SU-DHL-6 (cell line): ENCODE results near the gene TKFC.
A peak's percentile ranks its signal among the peaks of the same experiment; 100 is the strongest.

Source experiments
- H2AFZ ChIP-seq: fragments of 200-600 bp; sonication (generic); 2 replicates; pipeline ENCODE4 v1.6.1; 2014; ENCODE audit warnings: low read depth, mild to moderate bottlenecking, moderate library complexity, mixed read lengths, antibody characterized with exemption, low read length; ENCODE audit not compliant: severe bottlenecking
- H3F3A ChIP-seq: fragments of 200-600 bp; shearing (Covaris generic); 2 replicates; pipeline ENCODE4 v1.6.0; 2016; ENCODE audit warnings: antibody characterized with exemption, mild to moderate bottlenecking; ENCODE audit not compliant: insufficient read depth
- H3K27ac ChIP-seq: fragments of 200-600 bp; sonication (generic); 2 replicates; pipeline ENCODE4 v1.5.1; 2016; ENCODE audit warnings: low read depth, mild to moderate bottlenecking, low read length, moderate library complexity, mixed read lengths
- H3K27me3 ChIP-seq: fragments of 200-600 bp; sonication (generic), shearing (Covaris generic); 2 replicates; pipeline ENCODE4 v1.6.0; 2014; ENCODE audit warnings: mild to moderate bottlenecking, low read length
- H3K36me3 ChIP-seq: fragments of 200-600 bp; sonication (generic); 2 replicates; pipeline ENCODE4 v1.6.1; 2014; ENCODE audit warnings: mild to moderate bottlenecking, low read length, mixed read lengths
- H3K4me2 ChIP-seq: fragments of 300-600, 200-600 bp; shearing (Covaris generic), sonication (generic); 2 replicates; pipeline ENCODE4 v1.6.0; 2014; ENCODE audit warnings: low read length, low read depth, mild to moderate bottlenecking; ENCODE audit not compliant: poor library complexity, severe bottlenecking
- H3K4me3 ChIP-seq: fragments of 200-600 bp; sonication (generic); 2 replicates; pipeline ENCODE4 v1.5.1; 2014; ENCODE audit warnings: antibody characterized with exemption, low read length, mild to moderate bottlenecking, mixed read lengths; ENCODE audit not compliant: insufficient read depth, poor library complexity, severe bottlenecking
- H3K79me2 ChIP-seq: fragments of 200-600 bp; sonication (generic); 2 replicates; pipeline ENCODE4 v1.6.1; 2014; ENCODE audit warnings: mild to moderate bottlenecking, low read length, moderate library complexity; ENCODE audit not compliant: insufficient read depth
- H3K9ac ChIP-seq: fragments of 200-600 bp; sonication (generic); 2 replicates; pipeline ENCODE4 v1.7.0; 2014; ENCODE audit warnings: mild to moderate bottlenecking, low read length
- H3K9me2 ChIP-seq: fragments of 200-600 bp; sonication (generic); replicated peaks from 2 replicates; pipeline ENCODE4 v1.6.1; 2014; ENCODE audit warnings: low read length; ENCODE audit not compliant: insufficient read depth
- H3K9me3 ChIP-seq: fragments of 200-600 bp; sonication (generic); 2 replicates; pipeline ENCODE4 v1.6.1; 2014; ENCODE audit warnings: low read length, mixed read lengths; ENCODE audit not compliant: insufficient read depth
- H4K20me1 ChIP-seq: fragments of 200-600 bp; sonication (generic); 2 replicates; pipeline ENCODE4 v1.6.1; 2014; ENCODE audit warnings: low read depth, mild to moderate bottlenecking, antibody characterized with exemption, low read length, moderate library complexity, mixed read lengths
- EZH2phosphoT487 ChIP-seq: fragments of 200-600 bp; sonication (generic), shearing (Covaris generic); conservative IDR thresholded peaks from 2 replicates; pipeline ENCODE4 v1.6.1; 2018; ENCODE audit warnings: mild to moderate bottlenecking, antibody characterized with exemption, low read length, moderate library complexity, mixed read lengths
- TF ChIP-seq, protein P1 (sequence below): fragments of 200-600 bp; sonication (generic); IDR thresholded peaks from one replicate; pipeline ENCODE4 v1.5.1; 2017; ENCODE audit warnings: antibody characterized with exemption, mild to moderate bottlenecking, low read length, moderate library complexity; ENCODE audit not compliant: insufficient read depth, poor library complexity, severe bottlenecking

The TKFC gene

DNA sequence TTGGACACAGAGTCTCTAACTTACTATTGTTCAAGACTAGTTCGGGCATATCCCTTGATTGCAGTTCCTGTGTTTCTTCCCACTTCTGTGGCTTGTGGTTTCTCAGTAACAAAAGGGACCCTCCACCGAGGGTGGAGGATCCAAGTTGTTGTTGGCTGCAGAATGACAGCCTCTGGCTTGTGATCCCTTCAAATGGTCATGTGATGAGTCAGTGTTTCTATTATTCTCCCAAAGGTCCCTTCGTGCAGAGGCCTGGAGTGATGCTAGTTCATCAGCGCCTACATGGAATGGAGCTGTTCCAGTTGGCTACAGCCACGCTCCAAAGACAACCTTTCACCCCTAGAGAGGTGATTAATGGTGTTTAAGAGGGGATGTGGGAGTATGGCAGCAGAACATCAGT, 35.3 kb upstream of the TKFC start:
- peaks cover 3% of the 10 kb centered on the region; the same call in 1 of the 2 replicates for H3K36me3 ChIP-seq
- no peak for TF ChIP-seq EZH2phosphoT487
- TF ChIP-seq, protein P1, sequence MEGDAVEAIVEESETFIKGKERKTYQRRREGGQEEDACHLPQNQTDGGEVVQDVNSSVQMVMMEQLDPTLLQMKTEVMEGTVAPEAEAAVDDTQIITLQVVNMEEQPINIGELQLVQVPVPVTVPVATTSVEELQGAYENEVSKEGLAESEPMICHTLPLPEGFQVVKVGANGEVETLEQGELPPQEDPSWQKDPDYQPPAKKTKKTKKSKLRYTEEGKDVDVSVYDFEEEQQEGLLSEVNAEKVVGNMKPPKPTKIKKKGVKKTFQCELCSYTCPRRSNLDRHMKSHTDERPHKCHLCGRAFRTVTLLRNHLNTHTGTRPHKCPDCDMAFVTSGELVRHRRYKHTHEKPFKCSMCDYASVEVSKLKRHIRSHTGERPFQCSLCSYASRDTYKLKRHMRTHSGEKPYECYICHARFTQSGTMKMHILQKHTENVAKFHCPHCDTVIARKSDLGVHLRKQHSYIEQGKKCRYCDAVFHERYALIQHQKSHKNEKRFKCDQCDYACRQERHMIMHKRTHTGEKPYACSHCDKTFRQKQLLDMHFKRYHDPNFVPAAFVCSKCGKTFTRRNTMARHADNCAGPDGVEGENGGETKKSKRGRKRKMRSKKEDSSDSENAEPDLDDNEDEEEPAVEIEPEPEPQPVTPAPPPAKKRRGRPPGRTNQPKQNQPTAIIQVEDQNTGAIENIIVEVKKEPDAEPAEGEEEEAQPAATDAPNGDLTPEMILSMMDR: no peak
- H3K27ac ChIP-seq: 0 out of 2 replicates have a peak overlapping the region, but pooled peaks have one; percentile 20
- H3K4me2 ChIP-seq: no peak overlapping the region
- no peaks in the 10 kb centered on the region for H4K20me1 ChIP-seq
- H3K9ac ChIP-seq: no peak overlapping the region
- H2AFZ ChIP-seq: no peak overlapping the region
- no peaks in the 10 kb centered on the region for H3K9me2 ChIP-seq
- H3K79me2 ChIP-seq: peaks cover 13% of the 10 kb centered on the region
- H3K9me3 ChIP-seq: no peaks in the 10 kb centered on the region
- peaks cover 16% of the 10 kb centered on the region for H3F3A ChIP-seq
- H3K27me3 ChIP-seq: no peaks in the 10 kb centered on the region
- H3K4me3 ChIP-seq: no peak overlapping the region

DNA sequence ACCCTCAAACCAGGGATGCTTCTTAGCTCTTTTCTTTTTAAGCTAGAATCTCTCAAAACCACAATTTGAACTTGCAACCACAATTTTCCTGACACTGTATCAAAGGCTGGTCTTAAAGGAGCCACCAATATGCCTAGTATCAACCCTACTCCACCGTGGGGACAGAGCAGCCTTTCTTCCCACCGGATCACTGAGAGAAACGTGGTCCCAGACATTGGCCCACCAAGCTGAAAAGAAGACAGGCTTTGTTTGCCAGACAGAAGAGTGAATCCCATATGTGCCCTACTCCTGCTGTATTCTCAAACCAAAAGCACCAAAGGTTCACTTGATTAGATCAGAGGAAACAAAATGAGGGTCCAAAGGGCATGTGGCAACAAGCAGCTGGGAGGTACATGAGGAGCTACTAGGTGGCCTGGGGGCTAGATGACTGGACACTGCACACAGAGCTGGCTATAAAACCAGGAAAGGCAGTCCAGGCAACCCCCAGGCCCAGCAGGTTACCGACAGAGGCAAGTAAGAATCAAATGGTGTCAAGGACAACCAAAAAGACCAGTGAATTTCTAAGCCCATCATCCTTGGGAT, 34.3 kb upstream of the TKFC start:
- Histone ChIP-seq H2AFZ (no peak overlapping the region), H3K27me3 (no peaks in the 10 kb centered on the region), H4K20me1 (no peaks in the 10 kb centered on the region), H3K9me2 (no peaks in the 10 kb centered on the region), H3K27ac (no peak overlapping the region), H3K9me3 (no peaks in the 10 kb centered on the region), H3F3A (peaks cover 16% of the 10 kb centered on the region), H3K36me3 (peaks cover 7% of the 10 kb centered on the region; the same call in 1 of the 2 replicates), H3K79me2 (peaks cover 7% of the 10 kb centered on the region), H3K4me3 (no peak overlapping the region), H3K9ac (no peak overlapping the region), H3K4me2 (no peak overlapping the region)
- TF ChIP-seq EZH2phosphoT487: no peak

DNA sequence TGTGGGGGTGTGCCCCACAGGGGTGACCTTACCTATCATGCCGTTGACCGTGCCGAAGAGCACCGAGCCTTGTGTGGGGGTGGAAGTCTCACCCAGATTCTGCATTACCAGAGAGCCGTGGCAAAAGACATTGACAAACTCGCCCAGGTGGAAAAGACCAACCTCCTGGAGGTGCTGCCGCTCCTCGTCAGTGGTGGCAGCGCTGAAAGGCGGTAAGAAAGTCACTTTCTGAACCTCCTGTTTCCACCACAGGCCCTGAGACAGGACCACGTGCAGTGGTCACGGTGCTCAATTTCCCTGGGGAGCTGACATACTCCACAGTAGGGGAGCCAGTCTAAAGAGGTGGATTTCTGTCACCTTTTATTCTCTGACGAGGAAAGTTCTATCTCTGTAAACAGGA, 30.5 kb upstream of the TKFC start:
- no peak overlapping the region for H3K9ac ChIP-seq
- no peaks in the 10 kb centered on the region for H3K79me2 ChIP-seq
- H3K9me3 ChIP-seq: no peaks in the 10 kb centered on the region
- no peak overlapping the region for H3K4me2 ChIP-seq
- H3K4me3 ChIP-seq: no peak overlapping the region
- H3K27ac ChIP-seq: no peak overlapping the region
- H3K36me3 ChIP-seq: peaks cover 11% of the 10 kb centered on the region; the same call in 1 of the 2 replicates
- no peaks in the 10 kb centered on the region for H3K9me2 ChIP-seq
- no peaks in the 10 kb centered on the region for H4K20me1 ChIP-seq
- no peak overlapping the region for H2AFZ ChIP-seq
- H3F3A ChIP-seq: peaks cover 3% of the 10 kb centered on the region
- no peaks in the 10 kb centered on the region for H3K27me3 ChIP-seq
- TF ChIP-seq, protein P1: no peak
- TF ChIP-seq EZH2phosphoT487: no peak

DNA sequence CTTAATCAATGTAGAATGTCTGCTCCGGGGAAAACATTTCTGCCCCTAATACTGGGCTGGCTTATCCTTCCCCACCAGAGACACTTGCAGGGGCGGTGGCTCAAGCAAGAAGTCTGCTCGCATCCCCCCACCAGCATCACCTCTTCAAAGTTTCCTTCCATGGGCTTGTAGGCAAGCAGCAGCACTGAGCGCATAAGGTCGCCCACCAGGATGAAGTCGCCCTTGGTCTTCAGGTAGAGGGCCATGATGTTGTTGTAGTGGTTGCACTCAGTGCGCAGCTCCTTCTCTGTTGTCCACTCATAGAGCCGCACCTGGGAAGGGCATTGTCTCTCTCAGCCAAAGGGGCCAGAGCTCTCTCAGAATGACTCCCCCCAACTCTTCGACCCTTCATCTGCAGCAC, 29.3 kb upstream of the TKFC start:
- no peak overlapping the region for H3K4me2 ChIP-seq
- no peaks in the 10 kb centered on the region for H4K20me1 ChIP-seq
- H3K27me3 ChIP-seq: no peaks in the 10 kb centered on the region
- no peaks in the 10 kb centered on the region for H3F3A ChIP-seq
- no peak overlapping the region for H2AFZ ChIP-seq
- H3K9me2 ChIP-seq: no peaks in the 10 kb centered on the region
- no peaks in the 10 kb centered on the region for H3K79me2 ChIP-seq
- TF ChIP-seq, protein P1: no peak
- TF ChIP-seq EZH2phosphoT487: no peak
- H3K36me3 ChIP-seq: peaks cover 15% of the 10 kb centered on the region; the same call in 1 of the 2 replicates
- H3K4me3 ChIP-seq: no peak overlapping the region
- H3K9ac ChIP-seq: no peak overlapping the region
- no peak overlapping the region for H3K27ac ChIP-seq
- no peaks in the 10 kb centered on the region for H3K9me3 ChIP-seq
